C4-2B (cell line): ENCODE measurements around the gene NADSYN1.
"Not testable (repeated sequence)": the region's sequence is repeated elsewhere in the genome, so short reads cannot be mapped to it uniquely, and the experiment has no call there.

Source experiments
- H3K27ac ChIP-seq: fragments of 450-650 bp; 2 replicates; pipeline ENCODE4 v1.5.1; 2017
- ZFX ChIP-seq: fragments of 450-650 bp; IDR thresholded peaks from 2 replicates; pipeline ENCODE4 v1.6.1; 2017
- TF ChIP-seq, protein P1 (sequence below): fragments of 450-650 bp; conservative IDR thresholded peaks from 2 replicates; pipeline ENCODE4 v1.5.1; 2017; ENCODE audit warnings: mild to moderate bottlenecking

Gene NADSYN1

GRCh38 chr11:71519546-71519945, 66.5 kb downstream of the NADSYN1 start:
- TF ChIP-seq, protein P1, sequence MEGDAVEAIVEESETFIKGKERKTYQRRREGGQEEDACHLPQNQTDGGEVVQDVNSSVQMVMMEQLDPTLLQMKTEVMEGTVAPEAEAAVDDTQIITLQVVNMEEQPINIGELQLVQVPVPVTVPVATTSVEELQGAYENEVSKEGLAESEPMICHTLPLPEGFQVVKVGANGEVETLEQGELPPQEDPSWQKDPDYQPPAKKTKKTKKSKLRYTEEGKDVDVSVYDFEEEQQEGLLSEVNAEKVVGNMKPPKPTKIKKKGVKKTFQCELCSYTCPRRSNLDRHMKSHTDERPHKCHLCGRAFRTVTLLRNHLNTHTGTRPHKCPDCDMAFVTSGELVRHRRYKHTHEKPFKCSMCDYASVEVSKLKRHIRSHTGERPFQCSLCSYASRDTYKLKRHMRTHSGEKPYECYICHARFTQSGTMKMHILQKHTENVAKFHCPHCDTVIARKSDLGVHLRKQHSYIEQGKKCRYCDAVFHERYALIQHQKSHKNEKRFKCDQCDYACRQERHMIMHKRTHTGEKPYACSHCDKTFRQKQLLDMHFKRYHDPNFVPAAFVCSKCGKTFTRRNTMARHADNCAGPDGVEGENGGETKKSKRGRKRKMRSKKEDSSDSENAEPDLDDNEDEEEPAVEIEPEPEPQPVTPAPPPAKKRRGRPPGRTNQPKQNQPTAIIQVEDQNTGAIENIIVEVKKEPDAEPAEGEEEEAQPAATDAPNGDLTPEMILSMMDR: no peak
- TF ChIP-seq ZFX: no peak
- no peak overlapping the region for H3K27ac ChIP-seq

DNA sequence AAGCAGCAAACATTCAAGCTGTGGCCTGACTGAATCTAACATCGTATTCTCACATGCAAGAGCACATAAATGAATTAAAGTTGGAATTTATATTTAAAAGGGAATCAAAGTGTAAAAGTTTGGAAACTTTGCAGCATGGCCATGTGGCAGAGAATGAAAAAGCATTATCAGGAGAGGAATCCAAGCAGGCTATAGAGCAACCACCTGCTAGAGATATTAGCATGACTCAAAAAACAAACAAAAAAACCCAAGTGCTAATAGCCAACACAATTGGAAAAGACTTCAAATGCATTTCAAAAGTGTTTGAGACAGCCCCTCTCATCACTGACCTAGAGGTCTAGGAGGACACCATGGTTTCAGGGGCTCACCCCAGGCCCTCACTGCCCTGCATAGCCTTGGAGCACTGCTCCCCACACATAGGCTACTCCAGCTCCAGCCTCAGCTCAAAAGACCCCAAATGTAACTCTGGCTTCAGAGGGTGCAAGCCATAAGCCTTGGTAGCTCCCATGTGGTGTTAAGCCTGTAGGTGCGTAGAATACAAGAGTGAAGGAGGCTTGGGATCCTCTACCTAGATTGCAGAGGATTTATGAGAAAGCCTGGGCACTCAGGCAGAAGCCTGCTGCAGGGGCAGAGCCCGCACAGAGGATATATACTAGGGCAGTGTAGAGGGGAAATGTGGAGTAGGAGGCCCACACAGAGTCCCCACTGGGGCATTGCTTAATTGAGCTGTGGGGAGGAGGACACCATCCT, 72.4 kb downstream of the NADSYN1 start:
- no peak for TF ChIP-seq ZFX
- TF ChIP-seq, protein P1: no peak
- H3K27ac ChIP-seq: peak overlapping the region; percentile 66

DNA sequence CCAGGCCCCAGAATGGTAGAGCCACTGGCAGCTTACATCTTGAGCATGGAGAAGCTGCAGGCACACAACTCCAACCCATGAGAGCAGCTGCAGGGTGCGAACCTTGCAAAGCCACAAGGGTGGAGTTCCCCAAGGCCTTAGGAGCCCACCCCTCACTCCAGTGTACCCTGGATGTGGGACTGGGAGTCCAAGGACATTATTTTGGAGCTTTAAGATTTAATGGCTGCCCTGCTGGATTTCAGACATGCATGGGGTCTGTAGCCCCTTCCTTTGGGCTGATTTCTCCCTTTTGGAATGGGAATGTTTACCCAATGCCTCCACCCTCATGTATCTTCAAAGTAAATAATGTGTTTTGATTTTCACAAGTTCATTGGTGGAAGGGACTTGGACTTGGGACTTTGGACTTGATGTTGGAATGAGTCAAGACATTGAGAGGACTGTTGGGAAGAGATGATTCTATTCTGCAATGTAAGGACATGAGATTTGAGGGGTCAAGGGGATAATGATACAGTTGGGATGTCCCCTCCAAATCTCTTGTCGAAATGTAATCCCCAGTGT, 73.0 kb downstream of the NADSYN1 start:
- peak overlapping the region; percentile 66 for H3K27ac ChIP-seq
- TF ChIP-seq, protein P1: no peak
- no peak for TF ChIP-seq ZFX

DNA sequence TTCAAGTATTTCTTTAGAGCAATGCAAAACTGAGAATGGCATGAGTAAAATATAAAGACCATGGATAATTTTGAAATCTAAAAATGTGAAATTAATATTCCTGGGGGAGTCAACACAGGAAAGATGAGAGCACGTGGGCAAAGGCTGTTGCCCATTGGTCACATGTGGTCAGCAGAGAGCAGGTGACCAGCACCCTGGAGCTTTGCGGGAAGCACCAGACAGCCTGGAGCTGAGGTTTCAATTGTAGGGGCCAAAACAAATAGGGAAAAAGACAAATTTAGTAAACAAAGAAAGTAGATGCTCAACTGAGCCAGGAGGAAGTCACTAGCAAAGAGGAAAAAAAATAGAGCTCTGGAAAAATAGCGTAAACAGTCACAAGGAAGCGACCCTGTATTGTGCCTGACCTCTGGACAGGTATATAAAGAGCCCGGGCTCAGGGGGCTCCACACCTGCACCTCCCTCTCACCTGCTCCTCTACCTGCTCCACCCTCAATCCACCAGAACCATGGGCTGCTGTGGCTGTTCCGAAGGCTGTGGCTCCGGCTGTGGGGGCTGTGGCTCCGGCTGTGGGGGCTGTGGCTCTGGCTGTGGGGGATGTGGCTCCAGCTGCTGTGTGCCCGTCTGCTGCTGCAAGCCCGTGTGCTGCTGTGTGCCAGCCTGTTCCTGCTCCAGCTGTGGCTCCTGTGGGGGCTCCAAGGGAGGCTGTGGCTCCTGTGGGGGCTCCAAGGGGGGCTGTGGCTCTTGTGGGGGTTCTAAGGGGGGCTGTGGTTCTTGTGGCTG, 74.0 kb downstream of the NADSYN1 start, which contains the start of gene KRTAP5-7:
Gene KRTAP5-7 (plus strand): TSS at position 472 of the 780 bp plus-strand sequence. CDS start 34 bp downstream, at position 506.
- peak within 1 kb of the TSS; percentile 66 for H3K27ac ChIP-seq

DNA sequence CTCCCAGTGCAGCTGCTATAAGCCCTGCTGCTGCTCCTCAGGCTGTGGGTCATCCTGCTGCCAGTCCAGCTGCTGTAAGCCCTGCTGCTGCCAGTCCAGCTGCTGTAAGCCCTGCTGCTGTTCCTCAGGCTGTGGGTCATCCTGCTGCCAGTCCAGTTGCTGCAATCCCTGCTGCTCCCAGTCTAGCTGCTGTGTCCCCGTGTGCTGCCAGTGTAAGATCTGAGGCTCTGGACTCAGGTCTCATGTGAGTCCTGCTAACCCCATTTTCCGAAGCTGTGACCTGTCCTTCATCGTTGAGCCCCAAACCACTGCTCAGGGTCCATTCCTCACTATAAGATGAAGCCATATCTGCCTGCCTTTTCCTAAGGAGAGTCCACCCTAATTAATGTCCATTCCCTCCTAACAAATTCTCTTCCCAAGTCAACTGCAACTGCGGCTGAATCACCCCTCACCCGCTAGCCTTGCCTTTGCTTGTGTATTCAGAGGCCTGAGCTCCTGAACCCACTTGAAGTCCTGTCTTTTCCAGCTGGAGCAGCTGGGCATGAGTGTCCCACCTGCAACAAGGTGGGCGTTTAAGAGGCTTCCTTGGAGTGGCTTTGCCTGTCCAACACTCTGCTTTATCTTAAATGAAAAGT, 74.7 kb downstream of the NADSYN1 start:
- peak overlapping the region; percentile 66 for H3K27ac ChIP-seq
- no peak for TF ChIP-seq ZFX
- TF ChIP-seq, protein P1: no peak

DNA sequence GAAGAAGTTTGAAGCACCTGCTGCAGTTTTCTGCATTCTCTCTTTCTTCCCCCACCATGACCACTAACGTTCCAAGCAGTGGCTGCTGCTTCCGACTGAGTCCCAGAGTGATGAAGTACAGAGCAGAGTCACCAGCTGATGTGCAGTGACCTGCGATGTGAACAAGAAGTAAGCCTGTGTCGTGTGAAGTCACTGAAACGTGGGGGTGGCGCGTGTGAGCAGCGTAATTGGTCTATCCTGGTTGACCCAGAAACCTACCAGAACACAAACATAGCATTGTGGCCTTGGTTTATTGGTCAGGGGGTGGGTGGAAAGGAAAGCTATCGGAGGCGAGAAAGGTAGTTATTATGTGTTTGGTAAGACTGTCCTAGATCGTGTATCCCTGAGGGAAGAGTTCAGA, 77.6 kb downstream of the NADSYN1 start:
- H3K27ac ChIP-seq: no peak overlapping the region
- no peak for TF ChIP-seq ZFX
- TF ChIP-seq, protein P1: no peak

- no peak overlapping the region for H3K27ac ChIP-seq
- TF ChIP-seq, protein P1: no peak
- no peak for TF ChIP-seq ZFX
Measured at GRCh38 chr11:71532036-71532610, 79.1 kb downstream of the NADSYN1 start.

DNA sequence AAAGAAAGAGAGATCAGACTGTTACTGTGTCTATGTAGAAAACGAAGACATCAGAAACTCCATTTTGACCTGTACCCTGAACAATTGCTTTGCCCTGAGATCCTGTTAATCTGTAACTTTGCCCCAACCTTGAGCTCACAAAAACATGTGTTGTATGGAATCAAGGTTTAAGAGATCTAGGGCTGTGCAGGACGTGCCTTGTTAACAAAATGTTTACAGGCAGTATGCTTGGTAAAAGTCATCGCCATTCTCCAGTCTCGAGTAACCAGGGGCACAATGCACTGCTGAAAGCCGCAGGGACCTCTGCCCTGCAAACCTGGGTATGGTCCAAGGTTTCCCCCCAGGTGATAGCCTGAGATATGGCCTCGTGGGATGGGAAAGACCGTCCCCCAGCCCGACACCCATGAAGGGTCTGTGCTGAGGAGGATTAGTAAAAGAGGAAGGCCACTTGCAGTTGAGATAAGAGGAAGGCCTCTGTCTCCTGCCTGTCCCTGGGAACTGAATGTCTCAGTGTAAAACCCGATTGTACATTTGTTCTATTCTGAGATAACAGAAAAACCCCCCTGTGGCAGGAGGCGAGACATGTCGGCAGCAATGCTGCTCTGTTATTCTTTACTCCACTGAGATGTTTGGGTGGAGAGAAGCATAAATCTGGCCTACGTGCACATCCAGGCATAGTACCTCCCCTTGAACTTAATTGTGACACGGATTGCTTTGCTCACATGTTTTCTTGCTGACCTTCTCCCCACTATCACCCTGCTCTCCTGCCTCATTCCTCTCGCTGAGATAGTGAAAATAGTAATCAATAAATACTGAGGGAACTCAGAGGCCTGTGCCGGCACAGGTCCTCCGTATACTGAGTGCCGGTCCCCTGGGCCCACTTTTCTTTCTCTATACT, 82.0 kb downstream of the NADSYN1 start:
- not testable (repeated sequence) for H3K27ac ChIP-seq
